GM21737 (cell line): ENCODE data around the gene CLEC4M.
"Not testable (repeated sequence)": the region's sequence is repeated elsewhere in the genome, so short reads cannot be mapped to it uniquely, and the experiment has no call there.

Experiments
- ATAC-seq: cut with Tn5 transposase; IDR thresholded peaks from one replicate; pipeline ENCODE4 v1.9.1; 2021; ENCODE audit warnings: mild to moderate bottlenecking, moderate library complexity; ENCODE audit not compliant: unreplicated experiment

CLEC4M gene

GRCh38 chr19:7739801-7740681 is 23.0 kb upstream of the CLEC4M start:
- no peak for ATAC-seq

- no peak for ATAC-seq
Observed at GRCh38 chr19:7740682-7741054, 22.4 kb upstream of the CLEC4M start.

GRCh38 chr19:7742575-7742974 is 20.5 kb upstream of the CLEC4M start:
- no peak for ATAC-seq

- ATAC-seq = no peak
Observed at GRCh38 chr19:7742991-7743390, 20.1 kb upstream of the CLEC4M start.

GRCh38 chr19:7743425-7743841 is 19.6 kb upstream of the CLEC4M start:
- ATAC-seq = no peak

- ATAC-seq = no peak
Observed at GRCh38 chr19:7744199-7744786, 18.8 kb upstream of the CLEC4M start.

GRCh38 chr19:7744871-7745650 is 18.0 kb upstream of the CLEC4M start:
- ATAC-seq = no peak

GRCh38 chr19:7746306-7746705 is 16.7 kb upstream of the CLEC4M start:
- ATAC-seq = not testable (repeated sequence)

- ATAC-seq = no peak
Observed at GRCh38 chr19:7746903-7747884, 15.8 kb upstream of the CLEC4M start, which contains the start of gene CD209. CD209 (minus strand) TSS chr19:7747534; CDS start chr19:7747511, 23 bp downstream.

- no peak for ATAC-seq
Observed at GRCh38 chr19:7748171-7748570, 14.9 kb upstream of the CLEC4M start.

- no peak for ATAC-seq
Observed at GRCh38 chr19:7748756-7749155, 14.3 kb upstream of the CLEC4M start.

GRCh38 chr19:7751157-7751783 is 11.8 kb upstream of the CLEC4M start:
- ATAC-seq = no peak

GRCh38 chr19:7756258-7756657 is 6.8 kb upstream of the CLEC4M start:
- ATAC-seq = no peak

- no peak for ATAC-seq
Observed at GRCh38 chr19:7757358-7757757, 5.7 kb upstream of the CLEC4M start.

- ATAC-seq = no peak
Observed at GRCh38 chr19:7759156-7759555, 3.9 kb upstream of the CLEC4M start.

GRCh38 chr19:7763696-7764095 is 653 bp downstream of the CLEC4M start:
- no peak for ATAC-seq

GRCh38 chr19:7764157-7764556 is 1.1 kb downstream of the CLEC4M start:
- not testable (repeated sequence) for ATAC-seq

- ATAC-seq = not testable (repeated sequence)
Observed at GRCh38 chr19:7765043-7765442, 2.0 kb downstream of the CLEC4M start.

- no peak for ATAC-seq
Observed at GRCh38 chr19:7766535-7766934, 3.5 kb downstream of the CLEC4M start.

- no peak for ATAC-seq
Observed at GRCh38 chr19:7767487-7767886, 4.4 kb downstream of the CLEC4M start.
